Adipose tissue (tissue), 3 donors: ENCODE measurements around the gene TOR3A. TPM values are rescaled to one million over a fixed set of nuclear protein-coding genes. Genes with fewer than 3 reads are reported as not detected.
"Not testable (repeated sequence)": the region's sequence is repeated elsewhere in the genome, so short reads cannot be mapped to it uniquely, and the experiment has no call there.

ENCODE experiments used
- H3K27ac ChIP-seq: one replicate; pipeline ENCODE4 v1.5.1; 2013; ENCODE audit warnings: low read depth, low read length
- WGBS, 3 donors: extraction: QIAGEN DNeasy Blood & Tissue Kit; methylation state at CpG; one replicate each; pipeline ENCODE4 v1.1.7; 2013; 5-methylcytosine and 5-hydroxymethylcytosine counted together
- polyA plus RNA-seq, 3 donors: library from polyadenylated mRNA; stranded (reverse); fragments of 200-250 nt; gene quantifications; one replicate each; pipeline ENCODE4 v1.2.3, GENCODE V29; 2013
- donor health status: healthy with polysubstance abuse.
- donor health status: Bipolar disorder and iron deficiency.
- donor health status: healthy.

TOR3A gene, protein sequence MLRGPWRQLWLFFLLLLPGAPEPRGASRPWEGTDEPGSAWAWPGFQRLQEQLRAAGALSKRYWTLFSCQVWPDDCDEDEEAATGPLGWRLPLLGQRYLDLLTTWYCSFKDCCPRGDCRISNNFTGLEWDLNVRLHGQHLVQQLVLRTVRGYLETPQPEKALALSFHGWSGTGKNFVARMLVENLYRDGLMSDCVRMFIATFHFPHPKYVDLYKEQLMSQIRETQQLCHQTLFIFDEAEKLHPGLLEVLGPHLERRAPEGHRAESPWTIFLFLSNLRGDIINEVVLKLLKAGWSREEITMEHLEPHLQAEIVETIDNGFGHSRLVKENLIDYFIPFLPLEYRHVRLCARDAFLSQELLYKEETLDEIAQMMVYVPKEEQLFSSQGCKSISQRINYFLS
- polyA plus RNA-seq: 10 to 100 TPM; 12.5 to 31.8 (median 23.7) TPM

DNA sequence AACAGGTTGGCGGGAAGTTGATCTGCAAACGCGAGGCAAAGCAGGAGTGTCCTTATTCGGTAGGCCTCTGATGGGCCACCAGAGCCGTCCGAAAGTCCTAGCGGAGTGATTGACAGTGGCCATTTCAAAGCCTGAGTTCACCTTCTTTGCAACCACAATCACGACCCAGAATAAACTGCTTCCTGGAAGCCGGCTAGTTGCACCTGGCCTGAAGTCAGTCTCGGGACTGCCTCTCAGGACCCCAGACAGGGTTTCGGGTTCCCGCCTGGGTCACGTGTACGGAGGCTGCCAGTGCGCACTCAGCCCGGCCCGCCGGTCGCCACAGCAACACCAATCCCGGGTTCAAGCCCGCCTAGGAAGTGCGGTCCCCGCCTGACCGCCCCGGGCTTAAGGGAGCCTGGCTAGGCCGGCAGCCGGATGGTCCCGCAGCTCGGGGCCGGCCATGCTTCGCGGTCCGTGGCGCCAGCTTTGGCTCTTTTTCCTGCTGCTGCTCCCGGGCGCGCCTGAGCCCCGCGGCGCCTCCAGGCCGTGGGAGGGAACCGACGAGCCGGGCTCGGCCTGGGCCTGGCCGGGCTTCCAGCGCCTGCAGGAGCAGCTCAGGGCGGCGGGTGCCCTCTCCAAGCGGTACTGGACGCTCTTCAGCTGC is at the start of gene TOR3A:
Gene TOR3A, plus strand, starts transcription at position 384 of the 646 bp plus-strand sequence. Its CDS starts 59 bp downstream, at position 443.
- H3K27ac ChIP-seq: no peak within 1 kb of the TSS
- 0% methylated on average over 50 to 51 of the region's 51 CpGs for WGBS, 3 donors

DNA sequence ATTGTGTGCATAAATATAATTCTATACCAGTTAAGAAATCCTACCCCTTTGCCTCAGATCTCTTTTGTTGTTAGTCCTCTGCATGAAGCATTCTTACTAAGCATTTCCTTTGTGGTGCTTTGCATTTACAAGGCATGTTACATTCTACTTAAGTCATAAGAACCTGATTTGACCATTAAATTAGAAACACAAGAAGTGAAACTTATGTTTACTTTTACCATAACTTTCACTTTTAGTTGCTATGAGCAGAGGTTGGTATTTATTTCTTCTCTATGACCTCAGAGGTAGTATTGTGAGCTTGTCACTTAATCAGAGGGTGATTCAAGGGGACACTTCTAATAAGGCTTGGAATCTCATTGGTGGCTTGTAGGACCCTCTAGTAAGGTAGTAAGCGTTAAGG is 47.1 kb upstream of the TOR3A start:
- WGBS, 3 donors: 85 to 100% (median 92%) methylated on average over 1 of the region's 1 CpG
- no peak overlapping the region for H3K27ac ChIP-seq

- 53 to 65% (median 63%) methylated on average over 2 of the region's 2 CpGs for WGBS, 3 donors
- H3K27ac ChIP-seq: no peak overlapping the region
These were observed 44.9 kb upstream of the TOR3A start for GRCh38 chr1:179036844-179037465.

DNA sequence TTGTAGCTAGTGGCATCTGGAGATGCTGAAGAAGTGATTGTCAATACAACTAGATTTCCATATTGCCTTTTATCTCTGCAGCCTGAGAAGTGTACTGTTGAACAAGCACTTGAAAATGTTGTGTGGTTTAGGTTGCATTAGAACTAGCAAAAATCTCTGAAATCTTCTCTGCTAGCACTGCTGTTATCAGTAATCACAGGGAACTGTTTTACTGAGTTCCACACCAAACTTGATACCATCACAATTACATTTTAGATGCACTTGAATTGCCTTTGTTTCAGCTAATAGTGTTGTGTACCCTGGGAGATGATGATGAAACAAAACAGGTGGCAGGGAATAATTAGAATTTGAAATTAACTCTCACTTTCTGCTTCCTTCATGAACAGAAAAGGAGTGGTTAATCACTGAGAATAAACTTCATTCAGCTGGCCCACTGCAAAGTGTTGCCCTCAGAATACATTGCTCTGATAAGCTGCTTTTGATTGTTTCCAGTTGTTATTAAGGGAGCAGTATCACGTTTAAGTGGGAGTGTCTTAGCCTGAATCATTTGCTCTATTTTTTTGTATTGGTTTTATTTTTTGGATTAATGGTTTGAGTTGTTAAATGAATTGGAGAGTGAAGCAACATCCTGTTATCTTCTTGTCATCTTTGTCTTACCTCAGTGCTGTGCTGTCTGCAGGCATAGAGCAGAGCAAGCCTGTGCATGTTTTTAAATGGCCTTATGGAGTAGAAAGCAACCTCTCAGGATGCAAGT is 43.2 kb upstream of the TOR3A start:
- WGBS, 3 donors: 7 to 39% (median 28%) methylated on average over 1 of the region's 1 CpG
- H3K27ac ChIP-seq: no peak overlapping the region

- WGBS, 3 donors: 81 to 88% (median 86%) methylated on average over 6 of the region's 9 CpGs
- H3K27ac ChIP-seq: not testable (repeated sequence)
These were observed 42.2 kb upstream of the TOR3A start for GRCh38 chr1:179039502-179040174.

GRCh38 chr1:179040175-179040551 is 41.7 kb upstream of the TOR3A start:
- H3K27ac ChIP-seq: not testable (repeated sequence)
- 91 to 95% (median 95%) methylated on average over 12 to 27 of the region's 27 CpGs for WGBS, 3 donors

DNA sequence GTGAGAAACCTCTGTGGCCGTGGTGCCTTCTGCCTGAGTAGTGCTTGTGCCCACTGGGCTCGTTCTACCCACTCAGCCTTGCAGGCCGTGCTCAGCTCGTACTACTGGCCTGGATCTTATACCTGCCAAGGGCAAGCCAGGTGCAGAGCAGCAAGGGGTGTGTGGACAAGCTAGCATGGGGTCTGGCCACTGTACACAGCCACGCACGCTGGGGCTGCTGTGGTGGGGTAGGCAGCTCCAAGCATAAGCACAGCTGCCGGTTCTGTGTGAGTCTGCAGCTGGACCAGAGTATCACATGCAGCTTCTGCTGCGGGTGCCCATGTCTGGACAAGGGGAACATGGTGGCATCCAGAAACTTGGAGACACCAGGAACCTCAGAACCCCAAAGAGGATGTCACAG is 39.8 kb upstream of the TOR3A start:
- H3K27ac ChIP-seq: no peak overlapping the region
- WGBS, 3 donors: 94 to 98% (median 98%) methylated on average over 8 of the region's 8 CpGs

DNA sequence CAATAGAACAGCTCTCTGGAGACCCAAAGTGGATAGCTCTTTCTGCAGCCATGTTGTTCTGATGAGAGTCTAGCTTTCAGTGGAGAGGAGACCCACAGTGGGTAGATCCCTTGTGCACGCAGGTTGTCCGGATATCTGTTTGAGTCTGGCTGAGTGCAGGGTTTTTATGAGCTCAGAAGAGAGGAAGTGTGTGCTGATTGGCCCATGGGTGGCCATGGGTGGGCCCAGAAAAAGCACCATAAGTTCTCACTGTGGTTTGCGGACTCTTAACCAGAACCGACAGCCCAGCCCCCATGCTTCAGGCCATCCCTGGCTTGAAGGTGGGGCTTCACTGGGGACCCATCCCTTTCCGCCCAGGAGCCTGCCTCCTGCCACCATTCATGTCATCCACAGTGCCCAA is 39.2 kb upstream of the TOR3A start:
- no peak overlapping the region for H3K27ac ChIP-seq
- 99% methylated on average over 5 of the region's 5 CpGs for WGBS, 3 donors

DNA sequence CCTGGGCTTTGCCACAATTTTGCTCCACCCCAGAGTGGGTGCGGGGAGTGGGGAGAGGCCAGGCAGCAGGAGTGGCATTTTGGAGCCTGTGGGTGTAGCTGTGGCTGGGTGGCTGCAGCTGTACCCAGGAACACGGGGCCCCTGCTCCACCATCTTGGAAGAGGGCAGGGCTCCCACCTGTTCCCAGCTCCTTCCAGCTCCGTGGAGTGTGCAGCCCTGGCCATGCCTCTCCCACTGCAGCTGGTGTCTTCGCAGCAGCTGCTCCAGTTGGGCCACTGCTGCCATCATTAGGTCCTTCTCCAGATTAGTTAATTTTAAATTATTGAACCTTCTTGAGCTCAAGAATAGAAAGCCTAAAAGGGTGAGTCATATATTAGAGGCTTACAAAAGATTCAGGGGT is 38.6 kb upstream of the TOR3A start:
- WGBS, 3 donors: 91 to 99% (median 96%) methylated on average over 4 of the region's 4 CpGs

GRCh38 chr1:179043907-179044306 is 38.0 kb upstream of the TOR3A start:
- no peak overlapping the region for H3K27ac ChIP-seq
- 95 to 98% (median 98%) methylated on average over 5 of the region's 5 CpGs for WGBS, 3 donors

More for the DNA sequence above, 38.6 kb upstream of the TOR3A start:
- no peak overlapping the region for H3K27ac ChIP-seq

DNA sequence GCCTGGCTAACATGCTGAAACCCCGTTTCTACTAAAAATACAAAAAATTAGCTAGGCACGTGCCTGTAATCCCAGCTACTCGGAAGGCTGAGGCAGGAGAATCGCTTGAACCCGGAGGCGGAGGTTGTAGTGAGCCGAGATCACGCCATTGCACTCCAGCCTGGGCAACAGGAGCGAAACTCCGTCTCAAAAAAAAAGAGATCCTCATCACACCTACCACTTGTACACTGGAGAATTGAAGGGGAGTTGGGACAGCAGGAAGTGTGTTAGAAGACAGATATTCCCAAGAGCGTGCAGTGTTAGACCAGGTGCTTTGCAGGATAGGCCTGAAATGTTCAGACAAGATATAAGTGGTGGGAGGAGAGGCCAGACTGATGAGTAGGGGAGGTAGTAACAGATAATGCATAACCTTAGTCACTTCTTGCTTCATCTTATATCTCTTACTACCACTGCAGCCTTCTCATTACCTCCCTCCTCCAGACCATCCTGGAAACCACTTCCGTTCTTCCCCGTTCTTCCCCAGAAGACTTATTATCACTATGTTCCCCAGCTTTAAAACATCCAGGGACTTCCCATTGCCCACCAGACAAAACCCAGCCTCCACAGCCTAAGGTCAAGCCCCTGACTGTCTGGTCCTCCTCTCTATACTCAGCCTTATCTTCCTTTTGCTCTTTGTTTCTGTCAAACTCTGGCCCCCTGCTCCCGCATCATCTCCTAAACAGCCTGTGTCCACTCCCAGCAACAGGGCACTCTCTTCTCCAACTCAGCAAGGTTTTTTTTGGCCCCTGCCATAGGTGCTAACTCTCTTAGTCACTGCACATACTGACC is 34.8 kb upstream of the TOR3A start:
- 87 to 93% (median 88%) methylated on average over 14 of the region's 14 CpGs for WGBS, 3 donors
- no peak overlapping the region for H3K27ac ChIP-seq

DNA sequence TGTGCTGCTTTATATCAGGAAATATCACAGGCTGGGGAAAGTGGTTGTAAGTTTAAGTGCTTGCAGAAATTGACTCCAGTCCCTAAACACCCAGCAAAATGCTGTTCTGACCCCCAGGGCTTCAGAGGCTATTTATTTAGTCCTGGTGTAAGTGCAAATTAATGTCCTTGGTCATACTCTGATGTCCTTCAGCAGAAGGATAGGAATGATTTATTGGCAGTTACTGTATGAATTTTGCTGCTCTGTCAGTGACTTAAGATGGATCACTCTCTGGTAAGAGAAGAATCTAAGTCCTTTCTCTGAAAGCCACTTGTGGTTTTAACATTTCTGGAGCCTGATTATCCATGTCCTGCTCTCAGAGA is 34.3 kb upstream of the TOR3A start:
- H3K27ac ChIP-seq: no peak overlapping the region

- H3K27ac ChIP-seq: no peak overlapping the region
- 95 to 100% (median 96%) methylated on average over 1 of the region's 1 CpG for WGBS, 3 donors
These were observed 33.3 kb upstream of the TOR3A start for GRCh38 chr1:179048339-179049124.

GRCh38 chr1:179052776-179053175 is 29.1 kb upstream of the TOR3A start:
- H3K27ac ChIP-seq: no peak overlapping the region
- 72 to 91% (median 86%) methylated on average over 2 of the region's 2 CpGs for WGBS, 3 donors

DNA sequence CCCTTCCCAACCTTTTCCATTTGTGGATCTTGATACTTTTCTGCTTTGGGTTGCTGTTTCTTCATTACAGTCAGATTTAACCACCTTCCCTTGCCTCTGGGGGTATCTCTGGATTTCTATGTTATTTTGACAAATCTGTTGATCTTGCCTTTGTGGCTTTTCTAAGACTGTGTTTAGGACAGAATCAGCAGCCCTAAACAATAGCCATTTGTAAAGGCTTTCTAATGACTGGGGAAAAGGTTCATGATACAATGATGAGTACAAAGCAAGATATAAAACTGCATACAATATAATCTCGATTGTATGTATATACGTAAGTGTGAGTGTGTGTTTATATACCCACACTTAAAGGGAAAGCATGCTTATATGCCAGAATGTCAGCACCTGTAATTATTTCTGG is 28.4 kb upstream of the TOR3A start:
- 83 to 90% (median 84%) methylated on average over 2 of the region's 2 CpGs for WGBS, 3 donors
- no peak overlapping the region for H3K27ac ChIP-seq

- no peak overlapping the region for H3K27ac ChIP-seq
- 96 to 100% (median 98%) methylated on average over 2 of the region's 2 CpGs for WGBS, 3 donors
These were observed 25.9 kb upstream of the TOR3A start for GRCh38 chr1:179055937-179056336.
